CD4-positive, alpha-beta T cell treated with Interleukin-12 subunit alpha and Interleukin-12 subunit beta, for 1 hour (primary cell): ENCODE results near the gene RBPJL.

Experiments used
- DNase-seq: peaks from one replicate; pipeline ENCODE4 v3.0.0-alpha.2; 2020

RBPJL gene

DNA sequence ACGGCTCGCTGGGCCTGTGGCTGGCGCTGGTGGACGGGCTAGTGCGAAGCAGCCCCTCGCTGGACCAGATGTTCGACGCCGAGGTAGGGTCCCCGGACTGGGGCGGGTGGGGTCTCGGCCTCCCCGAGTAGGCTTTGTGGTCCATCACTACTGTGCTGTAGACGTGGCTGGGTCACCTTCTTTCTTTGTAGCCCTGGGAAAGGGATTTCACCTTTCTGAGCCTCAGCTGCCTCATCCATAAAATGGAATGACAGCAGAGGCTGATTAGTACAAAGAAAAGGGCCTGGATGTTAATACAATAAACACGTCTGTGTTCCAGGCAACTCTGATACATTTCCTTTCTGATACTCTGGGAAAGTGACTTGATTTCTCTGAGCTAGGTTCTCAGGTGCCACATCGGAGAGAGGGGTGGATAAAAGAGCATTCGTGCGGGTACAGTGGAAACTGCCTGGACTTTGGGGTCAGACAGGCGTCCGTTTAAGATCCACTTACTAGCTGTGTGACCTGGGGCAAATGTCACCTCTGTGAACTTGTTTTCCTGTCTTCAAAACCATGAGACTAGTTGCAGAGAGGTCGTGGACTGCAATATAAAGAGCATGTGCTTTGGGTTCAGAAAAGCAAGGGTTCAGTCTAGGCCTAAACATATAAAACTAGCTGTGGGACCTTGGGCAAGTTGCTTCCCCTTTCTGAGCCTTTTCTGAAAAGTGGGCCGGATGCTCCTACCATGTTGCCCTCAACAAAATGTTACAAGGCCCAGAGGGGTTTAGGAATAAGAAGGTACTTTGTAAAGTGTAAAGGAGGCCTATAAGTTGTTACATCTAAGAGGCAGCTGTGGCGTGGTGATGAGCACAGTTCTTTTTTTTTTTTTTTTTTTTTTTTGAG, 57.2 kb downstream of the RBPJL start:
- no peak for DNase-seq

DNA sequence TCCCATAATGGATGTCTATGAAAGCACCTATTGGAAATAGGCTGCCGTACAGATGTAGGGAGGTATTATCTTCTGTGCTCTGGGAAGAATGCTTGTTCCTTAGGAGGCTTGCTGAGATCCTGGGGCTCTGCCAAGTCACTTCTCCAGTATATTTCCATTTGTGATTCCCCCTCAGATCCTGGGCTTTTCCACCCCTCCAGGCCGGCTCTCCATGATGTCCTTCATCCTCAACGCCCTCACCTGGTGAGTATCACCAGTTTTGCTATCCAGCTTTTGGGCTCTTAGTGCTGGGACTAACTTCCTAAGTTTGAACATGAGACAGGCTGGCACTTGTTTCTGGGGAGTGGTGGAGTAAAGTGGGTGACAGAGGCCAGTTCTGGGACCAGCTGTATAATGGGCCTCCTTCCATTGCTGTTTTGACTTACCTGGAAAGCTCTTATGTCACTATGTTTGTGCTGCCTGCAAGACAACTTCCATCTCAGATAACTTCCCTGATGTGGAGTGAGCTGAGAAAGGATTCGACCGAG, 58.9 kb downstream of the RBPJL start:
- DNase-seq: no peak

DNA sequence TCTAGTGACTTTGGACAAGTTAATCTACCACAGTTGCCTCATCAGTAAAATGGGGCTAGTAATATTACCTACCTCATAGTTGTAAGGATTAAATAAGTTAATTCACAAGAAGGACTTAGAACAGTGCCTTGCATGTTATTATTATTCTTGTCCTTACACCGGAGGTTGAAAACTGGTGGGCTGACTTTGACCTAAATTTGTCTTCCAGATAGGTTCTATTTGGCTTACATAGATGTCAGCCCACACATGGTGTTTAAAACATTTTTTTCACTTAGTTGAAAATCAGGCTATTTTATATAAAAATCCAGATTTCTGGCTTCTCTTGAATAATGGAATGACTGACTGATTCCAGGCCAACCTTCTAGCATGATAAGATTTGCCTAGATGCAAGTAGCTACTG, 59.6 kb downstream of the RBPJL start:
- DNase-seq: no peak

DNA sequence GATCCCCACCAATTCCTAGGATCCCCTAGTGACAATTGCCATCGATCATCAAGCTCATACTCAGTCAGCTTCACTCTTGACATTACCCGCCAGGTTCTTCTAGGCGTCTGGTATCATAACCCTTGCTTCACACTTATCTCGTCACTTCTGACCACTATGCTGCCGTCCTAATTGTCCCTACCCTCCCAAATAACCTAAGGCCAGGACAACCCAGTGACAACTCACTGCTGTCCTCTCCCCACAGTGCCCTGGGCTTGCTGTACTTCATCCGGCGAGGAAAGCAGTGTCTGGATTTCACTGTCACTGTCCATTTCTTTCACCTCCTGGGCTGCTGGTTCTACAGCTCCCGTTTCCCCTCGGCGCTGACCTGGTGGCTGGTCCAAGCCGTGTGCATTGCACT, 60.0 kb downstream of the RBPJL start:
- no peak for DNase-seq

DNA sequence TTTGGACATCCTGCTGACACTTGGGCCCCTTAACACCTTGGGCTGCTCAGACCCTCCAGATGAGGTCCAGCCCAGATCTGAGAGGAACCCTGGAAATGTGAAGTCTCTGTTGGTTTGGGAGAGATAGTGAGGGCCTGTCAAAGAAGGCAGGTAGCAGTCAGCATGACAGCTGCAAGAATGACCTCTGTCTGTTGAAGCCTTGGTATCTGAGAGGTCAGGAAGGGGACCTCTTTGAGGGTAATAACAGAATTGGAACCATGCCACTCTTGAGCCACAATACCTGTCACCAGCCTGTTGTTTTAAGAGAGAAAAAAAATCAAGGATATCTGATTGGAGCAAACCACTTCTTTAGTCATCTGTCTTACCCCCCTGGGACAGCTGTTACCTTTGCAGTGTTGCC, 60.5 kb downstream of the RBPJL start:
- no peak for DNase-seq
